GM12878 (cell line): ENCODE results near the gene SLC12A3. TPM values are rescaled to one million over a fixed set of nuclear protein-coding genes. Genes with fewer than 3 reads are reported as not detected.

Experiments
- ATF3 ChIP-seq: IDR thresholded peaks from 2 replicates; pipeline ENCODE4 v1.6.1; 2011; ENCODE audit warnings: low read depth, mild to moderate bottlenecking, low read length, moderate library complexity, borderline replicate concordance; ENCODE audit errors: extremely low read depth
- CBFB ChIP-seq: IDR thresholded peaks from 2 replicates; pipeline ENCODE4 v1.6.1; 2016; ENCODE audit warnings: antibody characterized with exemption, low read depth
- CBX5 ChIP-seq: sonication (generic); IDR thresholded peaks from 2 replicates; pipeline ENCODE4 v1.6.1; 2016; ENCODE audit warnings: low read depth, moderate library complexity, mild to moderate bottlenecking, inconsistent platforms
- CEBPB ChIP-seq, 2 experiments: fragments of 150-350 bp in 1 of 2; IDR thresholded peaks; 2 replicates each; pipeline ENCODE4 v1.6.1; 2012 to 2014; ENCODE audit warnings: low read depth in 2 of 2, low read length in 2 of 2, borderline replicate concordance in 1 of 2, inconsistent platforms in 1 of 2
- CREB1 ChIP-seq: IDR thresholded peaks from 2 replicates; pipeline ENCODE4 v1.6.1; 2012; ENCODE audit warnings: low read depth, mild to moderate bottlenecking, inconsistent platforms
- HCFC1 ChIP-seq: fragments of 150-350 bp; IDR thresholded peaks from 2 replicates; pipeline ENCODE4 v1.6.1; 2014; ENCODE audit warnings: low read length
- HDGF ChIP-seq: fragments of 450-650 bp; IDR thresholded peaks from 2 replicates; pipeline ENCODE4 v1.6.1; 2016; ENCODE audit warnings: antibody characterized with exemption
- IRF3 ChIP-seq: fragments of 450-650 bp; IDR thresholded peaks from 2 replicates; pipeline ENCODE4 v1.6.1; 2014; ENCODE audit warnings: mild to moderate bottlenecking
- JUND ChIP-seq: IDR thresholded peaks from 2 replicates; pipeline ENCODE4 v1.6.1; 2012; ENCODE audit warnings: low read depth, mild to moderate bottlenecking, low read length, improper control_type of control experiment, moderate library complexity
- MXI1 ChIP-seq: fragments of 150-350 bp; IDR thresholded peaks from 2 replicates; pipeline ENCODE4 v1.6.1; 2011; ENCODE audit warnings: low read depth, mild to moderate bottlenecking, inconsistent platforms, low read length, improper control_type of control experiment
- NKRF ChIP-seq: fragments of 450-650 bp; conservative IDR thresholded peaks from 2 replicates; pipeline ENCODE4 v1.6.1; 2017; ENCODE audit warnings: mild to moderate bottlenecking, moderate library complexity
- POLR2AphosphoS5 ChIP-seq: IDR thresholded peaks from 2 replicates; pipeline ENCODE4 v1.6.1; 2011; ENCODE audit warnings: mild to moderate bottlenecking, low read length, inconsistent platforms
- RAD51 ChIP-seq: fragments of 450-650 bp; IDR thresholded peaks from 2 replicates; pipeline ENCODE4 v1.6.1; 2016; ENCODE audit warnings: moderate library complexity, mild to moderate bottlenecking, inconsistent platforms
- RFX5 ChIP-seq: IDR thresholded peaks from 2 replicates; pipeline ENCODE4 v1.6.1; 2011; ENCODE audit warnings: low read depth, low read length, improper control_type of control experiment
- SMAD5 ChIP-seq: IDR thresholded peaks from 2 replicates; pipeline ENCODE4 v1.6.1; 2016; ENCODE audit warnings: antibody characterized with exemption, low read depth
- SREBF2 ChIP-seq: IDR thresholded peaks from 2 replicates; pipeline ENCODE4 v1.6.1; 2012; ENCODE audit warnings: mild to moderate bottlenecking, low read length
- TAF1 ChIP-seq: IDR thresholded peaks from 2 replicates; pipeline ENCODE4 v1.6.1; 2011; ENCODE audit warnings: mild to moderate bottlenecking, low read depth, low read length, borderline replicate concordance
- USF2 ChIP-seq: IDR thresholded peaks from 2 replicates; pipeline ENCODE4 v1.6.1; 2011; ENCODE audit warnings: low read depth, low read length, improper control_type of control experiment, borderline replicate concordance
- ZBTB33 ChIP-seq: fragments of 450-650 bp; IDR thresholded peaks from 2 replicates; pipeline ENCODE4 v1.6.1; 2017; ENCODE audit warnings: mild to moderate bottlenecking
- ZNF207 ChIP-seq: fragments of 450-650 bp; IDR thresholded peaks from 2 replicates; pipeline ENCODE4 v1.6.1; 2014; ENCODE audit warnings: antibody characterized with exemption, mild to moderate bottlenecking, borderline replicate concordance
- ZNF24 ChIP-seq: fragments of 450-650 bp; IDR thresholded peaks from 2 replicates; pipeline ENCODE4 v1.6.1; 2017; ENCODE audit warnings: antibody characterized with exemption, mild to moderate bottlenecking
- polyA plus RNA-seq, 11 experiments: library from polyadenylated mRNA; depleted of rRNA in 4 of 11; unstranded in 6 of 11; stranded (reverse) in 5 of 11; fragments of >200 nt; fragmentation: Nextera tagmentation in 4 of 11; fragmentation: Illumina TruSeq in 1 of 11; extraction: Ambion mirVana in 4 of 11; extraction: Trizol in 1 of 11; gene quantifications; 1 replicate in 1 of 11; 2 replicates in 10 of 11; pipeline versions ENCODE4 v1.2.1 to v1.2.3, GENCODE V29; 2011 to 2016; ENCODE audit warnings: inconsistent platforms in 2 of 11, missing spikeins in 2 of 11, low read depth in 1 of 11
- total RNA-seq, 4 experiments: library from RNA; depleted of rRNA in 3 of 4; stranded (reverse); fragments of >200 nt in 3 of 4; fragmentation: Illumina TruSeq in 1 of 4; extraction: Trizol in 1 of 4; gene quantifications; 2 replicates each; pipeline versions ENCODE4 v1.2.1 to v1.2.3, GENCODE V29; 2013 to 2021

SLC12A3 gene
- total and polyA plus RNA-seq, 10 of the 15 experiments (the other 5 are each of a cell fraction or from before 2014, with no cell fraction given): 0.05 to 6.3 (median 3.1) TPM

- TF ChIP-seq IRF3: peak; percentile 76
- TF ChIP-seq ZNF24: peak; percentile 56; the same call in 1 of the 2 replicates
- TF ChIP-seq TAF1: peak; percentile 98
- TF ChIP-seq HCFC1: no peak
- TF ChIP-seq CEBPB (IDR thresholded peaks at IDR 0.05; ENCODE audit: borderline replicate concordance in 1 of 2, low read depth in 2 of 2, low read length in 2 of 2): peak in 1 of 2 experiments; percentile 97; a peak in 2 of 4 replicates
- TF ChIP-seq HDGF: no peak; the same call in 1 of the 2 replicates
- no peak for TF ChIP-seq ZBTB33
- peak; percentile 40 for TF ChIP-seq NKRF
- TF ChIP-seq CREB1: peak; percentile 88
- TF ChIP-seq SREBF2: no peak
- TF ChIP-seq JUND: 0 out of 2 replicates have a peak, but pooled peaks have one; percentile 28
- peak; percentile 56 for TF ChIP-seq RFX5
- peak; percentile 64 for TF ChIP-seq USF2
- TF ChIP-seq RAD51: peak; percentile 83
- TF ChIP-seq CBX5: 0 out of 2 replicates have a peak, but pooled peaks have one; percentile 30
- TF ChIP-seq ZNF207: peak; percentile 66
- peak; percentile 99 for TF ChIP-seq POLR2AphosphoS5
- TF ChIP-seq CBFB: 0 out of 2 replicates have a peak, but pooled peaks have one; percentile 70
- TF ChIP-seq MXI1: peak; percentile 20; the same call in 1 of the 2 replicates
- TF ChIP-seq SMAD5: peak; percentile 97
- TF ChIP-seq ATF3: peak; percentile 54; the same call in 1 of the 2 replicates
Measured at GRCh38 chr16:56931892-56932720, 67.1 kb downstream of the SLC12A3 start, which contains the start of gene HERPUD1 (continued).
